ENCODE data around the gene LPAR3.

- no peak for TF ChIP-seq POLR2A (IDR thresholded peaks at IDR 0.05; ENCODE audit: low read depth, low read length)
- TF ChIP-seq POLR2AphosphoS5 (IDR thresholded peaks at IDR 0.05; ENCODE audit: low read depth, low read length) = no peak
- TF ChIP-seq TAF1 (IDR thresholded peaks at IDR 0.05; ENCODE audit: low read depth, low read length) = no peak
These were observed 100.6 kb downstream of the LPAR3 start for GRCh38 chr1:84792421-84792820.

Data from GM12891 (cell line).